HG02798 (cell line): ENCODE results near the gene FDX1.

Experiments used
- ATAC-seq: cut with Tn5 transposase; IDR thresholded peaks from one replicate; pipeline ENCODE4 v1.9.1; 2021; ENCODE audit warnings: mild to moderate bottlenecking; ENCODE audit not compliant: unreplicated experiment, poor library complexity

The FDX1 gene

GRCh38 chr11:110430267-110431050, 711 bp downstream of the FDX1 start:
- ATAC-seq, result peak; percentile 37

- ATAC-seq, result no peak
These were observed 1.4 kb downstream of the FDX1 start for GRCh38 chr11:110431051-110431672.

DNA sequence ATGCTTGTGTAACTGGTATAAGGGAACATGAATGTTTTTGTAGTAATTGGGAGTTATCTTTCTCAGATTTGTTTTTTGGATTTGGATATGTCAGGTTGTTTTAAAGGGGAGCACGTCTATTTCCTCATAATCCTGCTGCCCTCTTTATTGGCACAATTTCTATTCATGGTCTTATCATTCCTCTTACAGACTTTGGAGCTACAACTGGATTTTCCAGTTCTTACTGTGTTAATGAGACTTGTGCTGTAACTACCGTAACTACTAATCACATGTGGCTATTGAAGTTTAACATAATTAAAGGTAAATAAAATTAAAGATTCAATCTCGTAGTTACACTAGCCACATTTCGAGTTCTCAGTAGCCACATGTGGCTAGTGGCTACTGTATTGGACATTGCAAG, 1.9 kb downstream of the FDX1 start:
- ATAC-seq, result no peak

GRCh38 chr11:110432713-110433392, 3.1 kb downstream of the FDX1 start:
- ATAC-seq, result no peak

- no peak for ATAC-seq
These were observed 3.9 kb downstream of the FDX1 start for GRCh38 chr11:110433393-110434333.

DNA sequence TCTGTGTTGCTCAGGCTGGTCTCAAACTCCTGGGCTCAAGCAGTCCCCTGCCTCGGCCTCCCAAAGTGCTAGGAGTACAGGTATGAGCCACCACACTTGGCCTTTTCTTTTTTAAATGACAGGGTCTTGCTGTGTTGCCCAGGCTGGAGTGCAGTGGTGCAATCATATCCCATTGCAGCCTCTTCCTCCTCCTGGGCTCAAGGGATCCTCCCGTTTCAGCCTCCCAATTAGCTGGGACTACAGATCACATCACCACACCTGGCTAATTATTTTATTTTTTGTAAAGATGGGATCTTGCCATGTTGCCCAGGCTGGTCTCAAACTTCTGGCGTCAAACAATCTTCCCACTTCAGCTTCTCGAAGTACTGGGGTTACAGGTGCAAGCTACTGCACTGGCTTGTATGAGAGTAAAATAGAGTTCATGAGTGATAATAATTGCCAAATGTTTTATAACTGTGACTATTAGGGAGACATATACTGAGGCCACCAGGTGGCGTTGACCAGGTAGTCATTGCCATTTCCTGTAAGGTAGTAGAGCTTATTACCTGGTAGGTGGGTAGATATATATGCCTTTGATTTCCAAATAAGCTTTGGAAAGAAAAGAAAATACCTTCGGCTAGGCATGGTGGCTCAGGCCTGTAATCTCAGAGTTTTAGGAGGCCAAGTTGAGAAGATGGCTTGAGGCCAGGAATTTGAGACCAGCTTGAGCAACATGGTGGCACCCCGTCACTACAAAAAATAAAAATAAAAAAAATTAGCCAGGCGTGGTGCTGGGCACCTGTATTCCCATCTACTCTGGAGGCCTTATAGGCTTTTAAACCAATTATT, 5.4 kb downstream of the FDX1 start:
- peak; percentile 10 for ATAC-seq

- ATAC-seq, result peak; percentile 55
These were observed 6.3 kb downstream of the FDX1 start for GRCh38 chr11:110435780-110436717.

DNA sequence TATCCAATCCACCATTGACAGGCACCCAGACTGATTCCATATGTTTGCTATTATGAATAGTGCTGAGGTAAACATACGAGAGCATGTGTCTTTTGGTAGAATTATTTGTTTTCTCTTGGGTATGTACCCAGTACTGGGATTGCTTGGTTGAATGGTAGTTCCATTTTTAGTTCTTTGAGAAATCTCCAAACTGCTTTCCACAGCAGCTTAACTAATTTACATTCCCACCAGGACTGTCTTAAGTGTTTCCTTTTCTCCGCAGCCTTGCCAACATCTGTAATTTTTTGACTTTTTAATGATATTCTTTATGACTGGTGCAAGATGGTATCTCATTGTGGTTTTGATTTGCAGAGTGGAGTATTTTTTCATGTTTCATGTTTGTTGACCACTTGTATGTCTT, 8.3 kb downstream of the FDX1 start:
- ATAC-seq, result no peak

GRCh38 chr11:110445437-110445836, 15.7 kb downstream of the FDX1 start:
- no peak for ATAC-seq

DNA sequence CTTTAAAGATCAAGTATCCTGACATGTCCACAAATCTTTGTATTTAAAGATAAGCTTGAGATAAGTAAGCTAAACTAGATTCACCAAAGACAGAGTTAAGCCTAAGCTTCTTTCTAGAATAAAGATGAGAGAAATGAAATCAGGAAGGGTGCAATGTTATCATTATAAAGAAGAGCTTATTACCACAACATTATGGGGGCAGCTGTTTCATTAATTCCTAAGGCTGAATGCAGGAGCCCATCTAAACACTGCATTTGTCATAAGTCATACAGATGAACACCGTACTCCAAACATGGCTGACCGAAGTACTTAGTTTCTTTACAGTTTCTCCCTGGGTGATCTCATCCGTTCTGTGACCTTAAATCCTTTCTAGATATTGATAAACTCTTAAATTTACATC, 16.3 kb downstream of the FDX1 start:
- ATAC-seq, result no peak

GRCh38 chr11:110446594-110446993, 16.8 kb downstream of the FDX1 start:
- no peak for ATAC-seq

DNA sequence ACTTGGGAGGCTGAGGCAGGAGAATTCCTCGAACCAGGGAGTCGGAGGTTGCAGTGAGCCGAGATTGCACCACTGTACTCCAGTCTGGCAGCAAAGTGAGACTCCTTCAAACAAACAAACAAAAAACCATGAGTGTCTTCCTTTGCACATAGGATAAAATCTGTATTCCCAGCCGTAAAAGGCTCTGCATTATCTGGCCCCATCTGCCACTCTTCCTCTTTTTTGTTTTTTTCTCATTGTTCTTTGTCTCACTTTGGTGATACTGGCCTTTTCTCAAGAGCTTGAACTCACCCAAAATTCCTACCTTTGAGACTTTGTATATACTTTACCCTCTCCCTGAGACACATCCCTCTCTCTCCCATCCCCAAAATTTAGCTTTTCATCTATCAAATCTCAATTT, 17.6 kb downstream of the FDX1 start:
- no peak for ATAC-seq

GRCh38 chr11:110447897-110448745, 18.4 kb downstream of the FDX1 start:
- ATAC-seq, result no peak

- no peak for ATAC-seq
These were observed 20.5 kb downstream of the FDX1 start for GRCh38 chr11:110450246-110450645.

DNA sequence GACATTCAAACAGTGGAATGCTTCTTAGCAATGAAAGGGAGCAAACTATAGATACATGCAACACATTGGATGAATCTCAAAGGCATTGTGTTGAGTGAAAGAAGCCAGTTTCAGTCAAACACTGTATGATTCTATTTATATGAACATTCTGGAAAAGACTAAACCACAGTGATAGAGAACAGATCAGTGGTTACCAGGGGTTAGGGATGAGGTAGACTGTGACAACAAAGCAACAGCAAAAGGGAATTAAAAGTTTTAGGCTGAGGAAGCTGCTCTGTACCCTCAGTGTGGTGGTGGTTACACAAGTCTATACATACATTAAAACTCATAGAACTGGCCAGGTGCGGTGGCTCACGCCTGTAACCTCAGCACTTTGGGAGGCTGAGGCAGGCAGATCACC, 23.0 kb downstream of the FDX1 start:
- ATAC-seq, result no peak

GRCh38 chr11:110453684-110454354, 24.1 kb downstream of the FDX1 start:
- peak; percentile 89 for ATAC-seq

DNA sequence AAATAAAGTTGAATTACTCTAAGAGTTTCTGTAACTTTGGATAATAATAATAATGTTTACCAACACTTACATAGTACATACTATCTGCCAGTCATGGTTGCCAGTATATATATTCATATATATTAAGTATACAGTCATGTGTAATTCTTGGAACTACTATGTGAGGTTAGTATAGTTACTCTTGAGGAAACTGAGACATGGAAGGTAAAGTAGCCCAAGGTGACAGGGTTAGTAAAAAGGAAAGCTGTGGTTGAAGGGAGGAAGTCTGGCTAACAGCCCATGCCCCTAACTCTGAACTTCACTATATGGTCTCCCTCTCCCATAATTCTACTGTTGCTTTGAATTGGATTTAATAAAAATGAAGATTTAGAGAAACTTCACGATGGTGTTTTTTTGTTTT, 24.9 kb downstream of the FDX1 start:
- ATAC-seq, result peak; percentile 34
